OCI-LY3 (cell line): ENCODE results near the gene NCCRP1.

Source experiments
- EZH2phosphoT487 ChIP-seq: fragments of 200-600 bp; shearing (Covaris generic); IDR thresholded peaks from 2 replicates; pipeline ENCODE4 v1.6.1; 2018; ENCODE audit warnings: antibody characterized with exemption, mixed run types, low read depth
- TF ChIP-seq, protein P1 (sequence below): fragments of 200-600, 300-600 bp; sonication (generic); IDR thresholded peaks from 2 replicates; pipeline ENCODE4 v1.5.1; 2014; ENCODE audit warnings: antibody characterized with exemption, low read length, low read depth

GRCh38 chr19:39200066-39200802 lies 3.5 kb downstream of the NCCRP1 start:
- TF ChIP-seq EZH2phosphoT487, result no peak
- TF ChIP-seq, protein P1, sequence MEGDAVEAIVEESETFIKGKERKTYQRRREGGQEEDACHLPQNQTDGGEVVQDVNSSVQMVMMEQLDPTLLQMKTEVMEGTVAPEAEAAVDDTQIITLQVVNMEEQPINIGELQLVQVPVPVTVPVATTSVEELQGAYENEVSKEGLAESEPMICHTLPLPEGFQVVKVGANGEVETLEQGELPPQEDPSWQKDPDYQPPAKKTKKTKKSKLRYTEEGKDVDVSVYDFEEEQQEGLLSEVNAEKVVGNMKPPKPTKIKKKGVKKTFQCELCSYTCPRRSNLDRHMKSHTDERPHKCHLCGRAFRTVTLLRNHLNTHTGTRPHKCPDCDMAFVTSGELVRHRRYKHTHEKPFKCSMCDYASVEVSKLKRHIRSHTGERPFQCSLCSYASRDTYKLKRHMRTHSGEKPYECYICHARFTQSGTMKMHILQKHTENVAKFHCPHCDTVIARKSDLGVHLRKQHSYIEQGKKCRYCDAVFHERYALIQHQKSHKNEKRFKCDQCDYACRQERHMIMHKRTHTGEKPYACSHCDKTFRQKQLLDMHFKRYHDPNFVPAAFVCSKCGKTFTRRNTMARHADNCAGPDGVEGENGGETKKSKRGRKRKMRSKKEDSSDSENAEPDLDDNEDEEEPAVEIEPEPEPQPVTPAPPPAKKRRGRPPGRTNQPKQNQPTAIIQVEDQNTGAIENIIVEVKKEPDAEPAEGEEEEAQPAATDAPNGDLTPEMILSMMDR, result no peak
